ENCODE data around the gene KLF3. TPM values are rescaled to one million over a fixed set of nuclear protein-coding genes. Genes with fewer than 3 reads are reported as not detected.

KLF3 gene
- total RNA-seq, 2 experiments from 2014 or later = 15.2 to 15.8 TPM

DNA sequence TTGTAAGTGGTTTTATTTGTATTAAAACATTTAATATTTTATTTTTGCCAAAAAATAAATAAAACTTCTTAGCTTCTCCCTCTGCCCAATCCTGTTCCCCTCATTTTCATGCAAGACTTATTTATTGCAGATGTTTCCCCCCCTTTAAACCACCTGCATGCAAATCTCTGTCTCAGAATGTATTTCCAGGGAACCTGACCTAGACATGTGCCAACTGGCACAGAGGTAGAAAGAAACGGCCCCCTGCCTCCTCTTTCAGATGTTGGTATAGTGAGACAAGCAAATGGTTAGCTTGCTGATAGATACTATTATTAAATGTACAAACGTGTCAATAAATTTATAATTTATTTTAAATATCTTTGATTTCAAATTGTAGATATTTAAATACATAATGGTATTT, 47.1 kb downstream of the KLF3 start:
- CTCF ChIA-PET = interaction anchor here (1.4 to 1.7 kb wide), 2 partner anchors 20 to 49 kb away, joined by 4 to 5 read pairs; no protein-coding TSS in a partner anchor

DNA sequence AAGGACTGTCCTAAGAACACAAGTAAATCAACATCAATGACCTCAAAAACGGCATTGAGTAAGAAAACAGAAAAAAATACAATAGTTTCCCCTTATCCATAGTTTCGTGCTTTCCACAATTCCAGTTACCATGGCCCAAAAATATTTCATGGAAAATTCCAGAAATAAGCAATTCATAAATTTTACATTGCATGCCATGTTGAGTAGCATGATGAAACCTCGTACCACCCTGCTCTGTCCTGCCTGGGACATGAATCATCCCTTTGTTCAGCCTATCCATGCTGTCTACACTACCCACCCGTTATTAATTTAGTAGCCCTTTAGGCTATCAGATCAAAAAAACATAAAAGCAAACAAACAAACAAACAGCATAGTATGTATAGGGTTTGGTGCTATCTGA, 51.1 kb downstream of the KLF3 start:
- no peak overlapping the region for H3K27ac Mint-ChIP-seq
- H3K9me3 Mint-ChIP-seq = peaks cover 7% of the 10 kb centered on the region
- no peak for DNase-seq
- H3K4me1 Mint-ChIP-seq (ENCODE audit: low read depth) = no peaks in the 10 kb centered on the region
- CTCF ChIA-PET = no interaction called here
- intact Hi-C loops (cut with micrococcal nuclease) = no loop called here
- H3K36me3 Mint-ChIP-seq (ENCODE audit: low read depth) = no peaks in the 10 kb centered on the region
- H3K4me3 Mint-ChIP-seq = no peak overlapping the region
- no peaks in the 10 kb centered on the region for H3K27me3 Mint-ChIP-seq (ENCODE audit: low read depth)

More for the DNA sequence above, 47.1 kb downstream of the KLF3 start:
- Mint-ChIP-seq H3K9me3 (peaks cover 5% of the 10 kb centered on the region), H3K27ac (no peak overlapping the region), H3K4me1 (ENCODE audit: low read depth) (peaks cover 4% of the 10 kb centered on the region), H3K36me3 (ENCODE audit: low read depth) (no peaks in the 10 kb centered on the region), H3K27me3 (ENCODE audit: low read depth) (no peaks in the 10 kb centered on the region), H3K4me3 (no peak overlapping the region)
- intact Hi-C loops (cut with micrococcal nuclease) = no loop called here
- no peak for DNase-seq

DNA sequence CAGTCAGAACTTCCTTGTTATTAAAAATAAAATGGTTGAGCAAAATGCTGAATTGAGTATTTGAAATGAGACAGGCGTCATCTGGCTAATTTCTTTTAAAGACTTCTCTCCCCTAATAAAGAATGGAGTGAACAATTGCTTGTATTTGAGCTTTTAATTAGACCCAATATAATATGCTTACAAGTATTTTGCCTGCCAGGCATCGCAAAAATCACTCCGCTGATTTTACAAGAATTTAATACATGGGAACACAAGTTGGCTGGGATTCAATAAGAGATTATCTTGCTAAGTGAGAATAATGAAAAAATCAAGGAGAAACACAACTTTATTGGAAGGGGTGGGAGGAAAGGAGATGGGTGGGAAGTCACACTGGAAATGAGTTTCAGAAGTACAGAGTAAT, 52.3 kb downstream of the KLF3 start:
- Mint-ChIP-seq H3K4me3 (no peak overlapping the region), H3K9me3 (peaks cover 7% of the 10 kb centered on the region), H3K36me3 (ENCODE audit: low read depth) (no peaks in the 10 kb centered on the region), H3K27me3 (ENCODE audit: low read depth) (no peaks in the 10 kb centered on the region), H3K4me1 (ENCODE audit: low read depth) (no peaks in the 10 kb centered on the region), H3K27ac (no peak overlapping the region)
- DNase-seq = no peak
- CTCF ChIA-PET = no interaction called here
- intact Hi-C loops (cut with micrococcal nuclease) = no loop called here

DNA sequence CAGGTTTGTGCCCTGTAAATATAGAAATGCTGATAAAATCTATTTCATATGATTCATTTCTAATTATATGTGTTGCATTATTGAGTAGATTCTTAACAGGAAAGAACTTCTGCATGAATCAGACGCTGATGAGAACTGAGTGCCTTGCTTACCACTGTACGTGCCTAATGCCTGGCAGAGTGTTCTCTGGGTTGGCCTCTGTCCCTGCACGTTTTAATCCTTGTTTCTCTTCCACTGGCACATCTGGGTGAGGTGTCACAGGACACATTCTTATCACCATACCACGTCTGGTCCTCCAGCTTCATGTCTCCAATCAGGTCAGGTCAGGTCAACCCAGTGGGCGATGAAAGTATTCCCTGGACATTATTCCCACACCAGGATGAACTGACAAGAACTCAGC, 53.6 kb downstream of the KLF3 start:
- H3K27ac Mint-ChIP-seq = no peak overlapping the region
- CTCF ChIA-PET = interaction anchor here (1.1 kb wide), 1 partner anchor 13 kb away, joined by 3 read pairs; no protein-coding TSS in a partner anchor
- no peaks in the 10 kb centered on the region for H3K27me3 Mint-ChIP-seq (ENCODE audit: low read depth)
- H3K4me3 Mint-ChIP-seq = no peak overlapping the region
- no peak for DNase-seq
- H3K4me1 Mint-ChIP-seq (ENCODE audit: low read depth) = no peaks in the 10 kb centered on the region
- intact Hi-C loops (cut with micrococcal nuclease) = no loop called here
- no peaks in the 10 kb centered on the region for H3K36me3 Mint-ChIP-seq (ENCODE audit: low read depth)
- H3K9me3 Mint-ChIP-seq = peaks cover 4% of the 10 kb centered on the region

DNA sequence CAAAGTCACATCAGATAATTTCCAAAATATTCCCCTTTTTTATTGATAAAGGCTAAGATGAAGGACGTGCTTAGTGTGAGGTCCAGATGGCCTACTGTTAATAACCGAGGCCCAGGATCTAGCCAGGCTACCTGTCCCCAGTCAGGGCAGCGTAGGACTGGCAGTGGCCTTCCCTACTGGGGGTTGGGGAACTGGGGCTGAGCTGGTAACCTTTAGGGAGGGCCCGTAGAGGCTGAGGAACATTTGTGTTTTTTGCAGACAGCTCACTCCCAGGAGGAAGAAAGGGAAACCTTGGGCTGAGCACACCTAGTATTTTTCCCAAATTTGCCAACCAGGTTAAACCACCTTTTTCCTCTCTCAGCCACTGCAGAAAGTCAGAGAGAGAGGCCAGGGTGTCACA, 59.1 kb downstream of the KLF3 start:
- H3K4me1 Mint-ChIP-seq (ENCODE audit: low read depth) = peaks cover 8% of the 10 kb centered on the region
- no peaks in the 10 kb centered on the region for H3K27me3 Mint-ChIP-seq (ENCODE audit: low read depth)
- intact Hi-C loops (cut with micrococcal nuclease) = no loop called here
- no peak overlapping the region for H3K27ac Mint-ChIP-seq
- no peaks in the 10 kb centered on the region for H3K9me3 Mint-ChIP-seq
- no peaks in the 10 kb centered on the region for H3K36me3 Mint-ChIP-seq (ENCODE audit: low read depth)
- no peak overlapping the region for H3K4me3 Mint-ChIP-seq
- DNase-seq = no peak
- CTCF ChIA-PET = interaction anchor here (3.1 kb wide), 1 partner anchor 543 kb away, joined by 11 read pairs; no protein-coding TSS in a partner anchor

DNA sequence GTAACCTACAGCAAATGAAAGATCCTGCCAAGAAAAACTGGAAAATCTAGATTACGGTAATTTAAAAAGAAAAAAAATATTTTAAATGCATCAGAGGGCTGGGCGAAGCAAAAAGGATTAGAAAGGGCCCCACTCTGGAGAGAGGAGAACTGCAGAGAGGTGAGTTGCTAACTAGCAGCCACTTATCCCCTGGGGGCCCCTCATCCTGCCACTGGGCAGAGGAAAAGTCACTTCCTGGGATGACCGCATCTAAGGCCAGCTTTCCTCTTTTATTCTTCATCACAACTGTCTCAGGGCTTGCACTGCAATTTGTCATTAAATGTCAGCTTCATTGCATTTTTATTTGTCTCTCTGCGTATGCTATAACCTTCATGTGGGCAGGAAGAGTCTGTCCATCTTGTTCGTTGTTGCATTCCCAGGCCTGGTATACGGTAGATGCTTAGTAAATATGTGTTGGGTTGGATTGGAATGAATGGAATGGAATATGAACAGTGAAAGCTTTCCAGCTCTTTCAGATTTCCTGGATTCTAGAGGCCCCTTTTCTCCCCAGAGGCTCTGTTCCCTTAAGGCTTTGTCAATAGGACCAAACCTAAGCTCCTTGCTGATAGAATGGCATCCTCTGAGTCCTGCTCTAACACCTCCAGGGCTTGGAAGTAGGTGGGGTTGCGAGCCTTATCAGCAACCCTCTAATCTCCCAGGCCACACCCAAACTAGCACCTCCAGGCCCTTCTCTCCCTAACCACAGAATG, 59.9 kb downstream of the KLF3 start:
- H3K4me3 Mint-ChIP-seq = no peak overlapping the region
- no peak for DNase-seq
- H3K9me3 Mint-ChIP-seq = no peaks in the 10 kb centered on the region
- intact Hi-C loops (cut with micrococcal nuclease) = no loop called here
- no peaks in the 10 kb centered on the region for H3K27me3 Mint-ChIP-seq (ENCODE audit: low read depth)
- no peaks in the 10 kb centered on the region for H3K36me3 Mint-ChIP-seq (ENCODE audit: low read depth)
- peaks cover 14% of the 10 kb centered on the region for H3K4me1 Mint-ChIP-seq (ENCODE audit: low read depth)
- no peak overlapping the region for H3K27ac Mint-ChIP-seq
- CTCF ChIA-PET = interaction anchor here (3.1 kb wide), 1 partner anchor 543 kb away, joined by 11 read pairs; no protein-coding TSS in a partner anchor

DNA sequence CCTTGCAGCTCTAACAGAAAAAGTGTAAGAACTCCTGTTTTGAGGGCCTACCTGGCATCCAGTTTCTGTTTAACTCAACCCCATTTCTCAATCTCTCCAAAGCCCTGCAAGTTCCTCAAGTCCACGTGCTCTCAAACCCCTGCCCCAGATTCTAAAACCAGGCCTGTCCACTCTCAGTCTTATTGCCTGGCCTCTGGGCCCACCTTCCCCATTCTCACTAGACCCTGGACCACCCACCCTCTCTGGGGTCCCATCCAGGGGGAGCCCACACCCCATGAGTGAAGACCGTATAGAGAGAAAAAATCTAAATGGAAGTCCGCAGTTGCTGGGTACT, 60.4 kb downstream of the KLF3 start:
- Mint-ChIP-seq H3K36me3 (ENCODE audit: low read depth) (no peaks in the 10 kb centered on the region), H3K27ac (no peak overlapping the region), H3K9me3 (no peaks in the 10 kb centered on the region), H3K27me3 (ENCODE audit: low read depth) (no peaks in the 10 kb centered on the region), H3K4me1 (ENCODE audit: low read depth) (peaks cover 17% of the 10 kb centered on the region), H3K4me3 (no peak overlapping the region)
- no peak for DNase-seq
- intact Hi-C loops (cut with micrococcal nuclease) = no loop called here
- CTCF ChIA-PET = interaction anchor here (1.1 to 3.1 kb wide), 2 partner anchors 405 to 544 kb away, joined by 3 to 11 read pairs; no protein-coding TSS in a partner anchor

DNA sequence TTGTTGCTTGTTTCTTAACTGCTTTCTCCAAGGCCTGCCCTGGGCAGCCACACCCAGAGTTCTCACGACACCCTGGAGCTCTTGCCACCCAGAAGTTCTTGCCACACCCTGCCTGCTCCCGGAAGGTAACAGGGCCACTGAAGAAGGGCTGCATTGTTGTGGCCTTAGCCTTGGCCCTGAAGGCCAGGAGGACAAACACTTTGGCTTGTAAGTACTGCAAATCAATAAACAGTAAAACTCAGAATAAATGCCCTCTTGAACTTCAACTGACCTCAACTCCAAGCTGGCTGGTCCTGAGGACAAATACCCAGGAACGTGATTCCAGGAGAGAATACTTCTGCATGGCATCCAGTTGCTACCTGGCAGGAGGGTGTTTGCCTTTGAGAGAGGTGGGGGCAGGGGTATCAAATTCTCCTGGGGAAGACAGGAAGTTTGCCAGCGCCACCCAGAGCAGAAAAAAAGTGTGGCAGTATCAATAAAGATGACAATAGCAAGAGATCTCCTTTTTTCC, 64.7 kb downstream of the KLF3 start:
- no peak overlapping the region for H3K27ac Mint-ChIP-seq
- peaks cover 25% of the 10 kb centered on the region for H3K4me1 Mint-ChIP-seq (ENCODE audit: low read depth)
- peaks cover 3% of the 10 kb centered on the region for H3K9me3 Mint-ChIP-seq
- CTCF ChIA-PET = interaction anchor here (0.7 to 5.5 kb wide), 10 partner anchors 17 to 666 kb away, joined by 3 to 90 read pairs (median 4); no protein-coding TSS in a partner anchor
- peak; percentile 9 for DNase-seq
- no peaks in the 10 kb centered on the region for H3K27me3 Mint-ChIP-seq (ENCODE audit: low read depth)
- H3K36me3 Mint-ChIP-seq (ENCODE audit: low read depth) = no peaks in the 10 kb centered on the region
- intact Hi-C loops (cut with micrococcal nuclease) = no loop called here
- H3K4me3 Mint-ChIP-seq = no peak overlapping the region

DNA sequence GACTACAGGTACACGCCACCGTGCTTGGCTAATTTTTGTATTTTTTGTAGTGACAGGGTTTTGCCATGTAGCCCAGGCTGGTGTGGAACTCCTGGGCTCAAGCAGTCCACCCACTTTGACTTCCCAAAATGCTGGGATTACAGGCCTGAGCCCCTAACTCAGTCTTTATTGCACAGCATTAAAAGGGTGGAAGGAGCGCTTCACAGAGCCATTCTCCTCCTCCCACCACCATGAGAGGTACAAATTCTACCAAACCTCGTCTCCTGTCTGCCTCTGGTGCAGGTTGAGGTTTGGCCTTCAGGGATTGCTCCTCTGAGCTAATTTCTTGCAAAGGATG, 66.5 kb downstream of the KLF3 start:
- Mint-ChIP-seq H3K4me3 (no peak overlapping the region), H3K4me1 (ENCODE audit: low read depth) (peaks cover 16% of the 10 kb centered on the region), H3K9me3 (peaks cover 6% of the 10 kb centered on the region), H3K36me3 (ENCODE audit: low read depth) (no peaks in the 10 kb centered on the region), H3K27me3 (ENCODE audit: low read depth) (no peaks in the 10 kb centered on the region), H3K27ac (no peak overlapping the region)
- no peak for DNase-seq
- intact Hi-C loops (cut with micrococcal nuclease) = loop anchor here (2.0 to 5.0 kb wide), 4 partner anchors 44 to 928 kb away; no protein-coding TSS in a partner anchor
- CTCF ChIA-PET = interaction anchor here (0.7 to 5.5 kb wide), 19 partner anchors 13 to 668 kb away, joined by 3 to 90 read pairs (median 6); no protein-coding TSS in a partner anchor

DNA sequence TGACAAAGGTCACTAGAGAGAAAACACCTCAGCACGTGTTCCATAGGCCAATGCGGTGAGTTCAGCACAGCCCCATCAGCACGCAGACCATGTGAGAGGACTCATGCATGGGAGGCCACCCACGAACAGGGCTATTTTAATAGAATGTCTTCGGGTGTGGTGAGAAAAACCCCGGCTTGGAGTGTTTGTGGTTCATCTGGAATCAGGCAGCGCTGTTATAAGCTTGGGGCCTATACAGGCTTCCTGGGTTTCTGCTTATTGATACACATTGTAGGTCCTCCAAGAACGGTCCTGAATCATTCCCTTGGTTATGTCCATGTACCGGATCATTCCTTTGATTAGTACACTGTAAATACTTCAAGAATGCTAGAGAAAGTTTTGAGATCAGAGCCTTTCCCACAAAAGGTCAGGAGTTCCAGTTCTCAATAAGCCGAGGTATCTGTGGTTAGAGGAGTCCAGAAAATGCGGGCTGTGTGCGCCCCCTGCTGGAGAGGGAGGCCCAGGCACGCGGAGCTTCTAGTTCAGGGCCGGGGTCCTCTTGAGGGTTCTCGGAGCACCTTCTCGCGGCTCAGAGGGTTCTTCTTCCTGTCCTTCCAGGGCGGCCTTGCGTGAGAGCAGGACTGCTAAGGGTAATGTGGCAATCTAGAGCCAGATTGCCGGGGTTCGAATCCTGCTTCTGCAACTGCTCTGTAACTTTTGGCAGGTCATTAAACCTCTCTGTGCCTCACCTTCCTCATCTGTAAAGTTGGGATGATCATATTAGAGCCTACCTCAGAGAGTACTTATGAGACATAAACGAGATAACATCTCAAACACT, 67.0 kb downstream of the KLF3 start:
- intact Hi-C loops (cut with micrococcal nuclease) = loop anchor here (1.0 to 5.0 kb wide), 9 partner anchors 44 to 929 kb away; no protein-coding TSS in a partner anchor
- Mint-ChIP-seq H3K36me3 (ENCODE audit: low read depth) (no peaks in the 10 kb centered on the region), H3K4me3 (no peak overlapping the region), H3K27me3 (ENCODE audit: low read depth) (no peaks in the 10 kb centered on the region), H3K9me3 (peaks cover 6% of the 10 kb centered on the region), H3K27ac (no peak overlapping the region), H3K4me1 (ENCODE audit: low read depth) (peaks cover 16% of the 10 kb centered on the region)
- DNase-seq = peak; percentile 93
- CTCF ChIA-PET = interaction anchor here (0.5 to 5.5 kb wide), 27 partner anchors 9 to 672 kb away, joined by 3 to 90 read pairs (median 5); no protein-coding TSS in a partner anchor

DNA sequence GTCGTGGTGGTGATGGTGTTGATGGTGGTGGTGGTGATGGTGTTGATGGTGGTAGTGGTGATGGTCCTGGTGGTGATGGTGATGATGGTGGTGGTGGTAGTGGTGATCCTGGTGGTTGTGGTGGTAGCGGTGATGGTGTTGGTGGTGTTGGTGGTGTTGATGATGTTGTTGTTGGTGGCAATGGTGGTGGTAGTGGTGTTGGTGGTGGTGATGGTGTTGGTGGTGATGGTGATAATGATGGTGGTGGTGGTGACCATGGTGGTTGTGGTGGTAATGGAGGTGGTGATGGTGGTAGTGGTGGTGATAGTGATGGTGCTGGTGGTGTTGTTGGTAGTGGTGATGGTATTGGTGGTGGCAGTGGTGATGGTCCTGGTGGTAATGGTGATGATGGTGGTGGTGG, 69.7 kb downstream of the KLF3 start:
- H3K36me3 Mint-ChIP-seq (ENCODE audit: low read depth) = no peaks in the 10 kb centered on the region
- peaks cover 6% of the 10 kb centered on the region for H3K9me3 Mint-ChIP-seq
- CTCF ChIA-PET = no interaction called here
- intact Hi-C loops (cut with micrococcal nuclease) = loop anchor here (5.0 kb wide), 3 partner anchors 131 to 931 kb away; no protein-coding TSS in a partner anchor
- H3K4me1 Mint-ChIP-seq (ENCODE audit: low read depth) = peaks cover 13% of the 10 kb centered on the region
- no peak overlapping the region for H3K27ac Mint-ChIP-seq
- no peaks in the 10 kb centered on the region for H3K27me3 Mint-ChIP-seq (ENCODE audit: low read depth)
- H3K4me3 Mint-ChIP-seq = no peak overlapping the region
- DNase-seq = no peak

DNA sequence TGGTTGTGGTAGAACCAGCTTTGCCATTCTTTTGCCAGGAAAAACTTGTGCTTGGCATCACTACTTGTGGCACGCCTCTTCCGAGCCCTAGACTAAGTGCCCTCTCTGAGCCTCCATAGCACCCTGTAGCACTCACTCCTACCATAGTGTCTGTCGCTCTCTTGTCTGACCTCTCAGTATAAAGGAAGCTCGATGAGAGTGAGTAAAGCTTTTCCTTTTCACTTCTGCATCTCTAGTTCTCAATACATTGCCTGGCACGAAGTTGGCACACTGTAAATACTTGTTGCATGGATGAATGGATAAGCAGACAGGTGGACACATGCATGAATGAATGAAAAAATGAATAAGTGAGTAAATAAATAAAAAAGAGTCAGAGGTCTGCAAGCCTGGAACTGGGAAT, 70.4 kb downstream of the KLF3 start:
- CTCF ChIA-PET = interaction anchor here (1.6 kb wide), 1 partner anchor 553 kb away, joined by 3 read pairs; no protein-coding TSS in a partner anchor
- Mint-ChIP-seq H3K27me3 (ENCODE audit: low read depth) (no peaks in the 10 kb centered on the region), H3K9me3 (peaks cover 6% of the 10 kb centered on the region), H3K36me3 (ENCODE audit: low read depth) (no peaks in the 10 kb centered on the region), H3K27ac (no peak overlapping the region), H3K4me3 (no peak overlapping the region), H3K4me1 (ENCODE audit: low read depth) (peaks cover 8% of the 10 kb centered on the region)
- intact Hi-C loops (cut with micrococcal nuclease) = loop anchor here (5.0 kb wide), 3 partner anchors 132 to 932 kb away; no protein-coding TSS in a partner anchor
- DNase-seq = no peak
